ENCODE measurements around the gene CRELD1. TPM values are rescaled to one million over a fixed set of nuclear protein-coding genes. Genes with fewer than 3 reads are reported as not detected.

Gene CRELD1
- total RNA-seq, 1 experiment from 2014 or later, result 18.7 TPM

DNA sequence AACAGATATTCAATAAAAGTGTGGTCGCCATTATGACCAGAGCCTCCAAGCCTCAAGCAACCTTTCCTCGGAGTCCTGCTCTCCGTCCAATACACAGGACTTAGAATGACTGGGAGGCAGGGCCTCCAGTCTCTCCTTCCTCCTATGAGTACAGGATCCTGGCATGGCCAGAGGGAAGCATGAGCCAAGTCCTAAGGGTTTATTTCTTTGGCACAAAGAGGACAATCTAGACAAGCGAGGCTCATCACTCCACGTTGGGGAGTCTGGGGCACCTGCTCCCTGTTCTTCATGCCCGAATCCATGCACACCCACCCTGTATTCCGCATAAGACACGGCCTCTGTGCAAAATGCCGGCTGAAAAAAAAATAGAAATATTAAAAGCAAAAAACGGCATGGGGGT, 11.7 kb downstream of the CRELD1 start (continued):
- TF ChIP-seq, protein P1, sequence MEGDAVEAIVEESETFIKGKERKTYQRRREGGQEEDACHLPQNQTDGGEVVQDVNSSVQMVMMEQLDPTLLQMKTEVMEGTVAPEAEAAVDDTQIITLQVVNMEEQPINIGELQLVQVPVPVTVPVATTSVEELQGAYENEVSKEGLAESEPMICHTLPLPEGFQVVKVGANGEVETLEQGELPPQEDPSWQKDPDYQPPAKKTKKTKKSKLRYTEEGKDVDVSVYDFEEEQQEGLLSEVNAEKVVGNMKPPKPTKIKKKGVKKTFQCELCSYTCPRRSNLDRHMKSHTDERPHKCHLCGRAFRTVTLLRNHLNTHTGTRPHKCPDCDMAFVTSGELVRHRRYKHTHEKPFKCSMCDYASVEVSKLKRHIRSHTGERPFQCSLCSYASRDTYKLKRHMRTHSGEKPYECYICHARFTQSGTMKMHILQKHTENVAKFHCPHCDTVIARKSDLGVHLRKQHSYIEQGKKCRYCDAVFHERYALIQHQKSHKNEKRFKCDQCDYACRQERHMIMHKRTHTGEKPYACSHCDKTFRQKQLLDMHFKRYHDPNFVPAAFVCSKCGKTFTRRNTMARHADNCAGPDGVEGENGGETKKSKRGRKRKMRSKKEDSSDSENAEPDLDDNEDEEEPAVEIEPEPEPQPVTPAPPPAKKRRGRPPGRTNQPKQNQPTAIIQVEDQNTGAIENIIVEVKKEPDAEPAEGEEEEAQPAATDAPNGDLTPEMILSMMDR (IDR thresholded peaks at IDR 0.05 in 2 of 3, conservative IDR thresholded peaks at IDR 0.05 in 1 of 3; ENCODE audit: borderline replicate concordance in 1 of 3, insufficient read depth in 1 of 3, low read depth in 2 of 3, low read length in 2 of 3), result no peak
- no peak for TF ChIP-seq CBX3 (IDR thresholded peaks at IDR 0.05; ENCODE audit: low read depth)
- no peak for TF ChIP-seq SRF (IDR thresholded peaks at IDR 0.05; ENCODE audit: low read depth)

DNA sequence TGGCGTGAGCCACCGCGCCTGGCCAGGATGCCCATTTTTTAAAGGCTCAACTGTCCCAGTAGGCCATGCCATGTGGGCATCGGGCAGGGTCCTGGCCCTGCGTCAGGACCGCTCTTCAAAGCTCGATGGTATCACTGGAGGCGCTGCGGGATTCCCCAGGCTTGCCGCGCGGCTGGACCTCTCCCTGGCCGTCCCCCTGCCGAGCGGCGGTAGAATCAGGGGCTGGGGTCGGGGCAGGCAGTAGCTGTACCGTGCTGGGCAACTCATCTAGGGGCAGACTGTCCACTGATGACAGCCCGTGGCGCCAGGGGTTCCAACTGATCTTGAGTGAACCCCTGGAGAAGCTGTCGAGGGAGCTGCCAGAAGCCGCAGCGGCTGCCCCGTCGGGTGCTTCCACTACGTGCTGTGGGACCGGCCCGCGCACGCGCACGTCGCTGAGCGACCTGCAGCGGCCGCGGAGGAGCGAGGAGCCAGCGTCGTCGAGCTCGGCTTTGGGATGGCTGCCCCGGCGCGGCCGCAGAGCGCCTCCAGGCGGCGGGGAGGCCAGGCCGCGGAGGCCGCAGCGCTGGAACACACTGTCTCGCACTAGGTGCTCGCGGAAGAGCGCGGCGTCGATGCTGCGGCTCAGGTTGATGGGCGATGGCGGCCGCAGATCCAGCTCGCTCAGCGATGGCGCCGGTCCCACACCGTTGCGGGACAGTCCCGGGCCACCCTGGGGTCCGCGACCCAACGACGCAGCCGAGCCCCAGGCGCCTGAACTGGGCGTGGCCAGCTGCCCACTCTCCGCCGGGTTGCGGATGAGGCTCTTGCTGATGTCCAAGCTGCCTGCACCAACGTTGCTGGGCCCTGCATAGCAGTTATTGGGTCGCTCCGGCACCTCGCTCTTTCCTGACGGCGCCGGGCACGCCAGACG, 12.7 kb downstream of the CRELD1 start:
- no TSS peak for BruUV-seq (replicated peaks)
- intact Hi-C loops (cut with micrococcal nuclease), result loop anchor here (2.0 to 10.0 kb wide), 4 partner anchors 98 to 444 kb away; no protein-coding TSS in a partner anchor
- peak; percentile 75 for ATAC-seq

More for the DNA sequence above, 12.7 kb downstream of the CRELD1 start:
- TF ChIP-seq POLR2A (IDR thresholded peaks at IDR 0.05; ENCODE audit: borderline replicate concordance, extremely low read depth, insufficient read depth, insufficient read length) (peak; percentile 92), EZH2 (IDR thresholded peaks at IDR 0.05) (no peak), POLR2AphosphoS5 (IDR thresholded peaks at IDR 0.05; ENCODE audit: low read depth, low read length) (peak; percentile 98), TCF7L2 (IDR thresholded peaks at IDR 0.05; ENCODE audit: borderline replicate concordance, extremely low read depth, insufficient read depth, insufficient read length) (peak; percentile 11), YY1 (IDR thresholded peaks at IDR 0.05; ENCODE audit: extremely low read depth, insufficient replicate concordance, low read depth, low read length) (peak; percentile 79)
- TF ChIP-seq, protein P2, sequence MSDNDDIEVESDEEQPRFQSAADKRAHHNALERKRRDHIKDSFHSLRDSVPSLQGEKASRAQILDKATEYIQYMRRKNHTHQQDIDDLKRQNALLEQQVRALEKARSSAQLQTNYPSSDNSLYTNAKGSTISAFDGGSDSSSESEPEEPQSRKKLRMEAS (IDR thresholded peaks at IDR 0.05), result no peak
- TF ChIP-seq, protein P1 (IDR thresholded peaks at IDR 0.05 in 2 of 3, conservative IDR thresholded peaks at IDR 0.05 in 1 of 3; ENCODE audit: borderline replicate concordance in 1 of 3, insufficient read depth in 1 of 3, low read depth in 2 of 3, low read length in 2 of 3), result peak in 2 of 3 experiments; percentile 59 to 89; a peak in 4 of 6 replicates
- TF ChIP-seq, protein P3, sequence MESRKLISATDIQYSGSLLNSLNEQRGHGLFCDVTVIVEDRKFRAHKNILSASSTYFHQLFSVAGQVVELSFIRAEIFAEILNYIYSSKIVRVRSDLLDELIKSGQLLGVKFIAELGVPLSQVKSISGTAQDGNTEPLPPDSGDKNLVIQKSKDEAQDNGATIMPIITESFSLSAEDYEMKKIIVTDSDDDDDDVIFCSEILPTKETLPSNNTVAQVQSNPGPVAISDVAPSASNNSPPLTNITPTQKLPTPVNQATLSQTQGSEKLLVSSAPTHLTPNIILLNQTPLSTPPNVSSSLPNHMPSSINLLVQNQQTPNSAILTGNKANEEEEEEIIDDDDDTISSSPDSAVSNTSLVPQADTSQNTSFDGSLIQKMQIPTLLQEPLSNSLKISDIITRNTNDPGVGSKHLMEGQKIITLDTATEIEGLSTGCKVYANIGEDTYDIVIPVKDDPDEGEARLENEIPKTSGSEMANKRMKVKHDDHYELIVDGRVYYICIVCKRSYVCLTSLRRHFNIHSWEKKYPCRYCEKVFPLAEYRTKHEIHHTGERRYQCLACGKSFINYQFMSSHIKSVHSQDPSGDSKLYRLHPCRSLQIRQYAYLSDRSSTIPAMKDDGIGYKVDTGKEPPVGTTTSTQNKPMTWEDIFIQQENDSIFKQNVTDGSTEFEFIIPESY (IDR thresholded peaks at IDR 0.05; ENCODE audit: extremely low read depth, insufficient replicate concordance, low read length), result peak; percentile 63
- ChIA-PET RAD21 (ENCODE audit: low non-redundant PET in 1 of 2, low total read pairs in 2 of 2, uncharacterized antibody in 2 of 2, unreplicated experiment in 2 of 2) (interaction anchor here (0.6 to 1.3 kb wide), 5 partner anchors 12 to 230 kb away, joined by 4 to 6 read pairs (median 4); partner anchors contain the start of genes CRELD1 (in 1 of the 2) and RPUSD3 (in 1 of the 2)), CTCF (interaction anchor here (0.6 to 2.3 kb wide), 36 partner anchors 8 to 443 kb away, joined by 3 to 65 read pairs (median 4); partner anchors contain the start of genes ARPC4, CRELD1, GHRL and IL17RC), POLR2A (interaction anchor here (0.7 to 1.7 kb wide), 13 partner anchors 8 to 138 kb away, joined by 3 to 27 read pairs (median 3); partner anchors contain the start of genes CRELD1, EMC3 and IL17RE)
- Histone ChIP-seq H2AFZ (ENCODE audit: low read depth, low read length, poor library complexity, severe bottlenecking) (no peak overlapping the region), H3K27ac (ENCODE audit: low read depth, low read length) (peak overlapping the region; percentile 98), H3K4me3 (replicated peaks in 1 of 2; ENCODE audit: low read depth in 1 of 2, low read length in 2 of 2) (peak overlapping the region; percentile 66 to 84), H3K79me2 (ENCODE audit: insufficient read depth, low read length) (peaks cover 6% of the 10 kb centered on the region; the same call in 1 of the 2 replicates), H3K36me3 (ENCODE audit: control insufficient read depth in 1 of 2, insufficient read depth in 2 of 2, low read length in 2 of 2) (peaks cover 0 to 6% of the 10 kb centered on the region in 2 experiments; a peak in 1 of 4 replicates), H3K4me2 (ENCODE audit: low read length) (peak overlapping the region; percentile 94), H3K9ac (ENCODE audit: low read length) (peak overlapping the region; percentile 85), H3K4me1 (ENCODE audit: control insufficient read depth in 1 of 2, insufficient read depth in 2 of 2, low read length in 2 of 2) (peaks cover 7 to 28% of the 10 kb centered on the region in 2 experiments; a peak in 3 of 4 replicates), H3K27me3 (ENCODE audit: insufficient read depth, low read length) (no peaks in the 10 kb centered on the region), H3K9me3 (ENCODE audit: control insufficient read depth in 1 of 2, insufficient read depth in 1 of 2, low read depth in 1 of 2, low read length in 2 of 2) (no peaks in the 10 kb centered on the region), H3K9me2 (ENCODE audit: insufficient read depth) (no peaks in the 10 kb centered on the region), H4K20me1 (ENCODE audit: insufficient read depth) (no peaks in the 10 kb centered on the region)
- peak; percentile 80 for DNase-seq (ENCODE audit: low read depth, low spot score)

Data from HCT116 (cell line).